CD14-positive monocyte (primary cell): ENCODE data around the gene HES6. TPM values are rescaled to one million over a fixed set of nuclear protein-coding genes. Genes with fewer than 3 reads are reported as not detected.
A peak's percentile ranks its signal among the peaks of the same experiment; 100 is the strongest.

Experiments used
- DNase-seq, 3 donors: peaks; one replicate each; pipeline ENCODE4 v3.0.0-alpha.2; 2011 to 2022
- H2AFZ ChIP-seq: 2 replicates; pipeline ENCODE4 v1.6.0; 2012; ENCODE audit warnings: mild to moderate bottlenecking, low read depth, low read length, inconsistent platforms; ENCODE audit not compliant: insufficient read depth, poor library complexity, severe bottlenecking
- H3K27ac ChIP-seq, 2 donors: 1 replicate in 1 of 2; 2 replicates in 1 of 2; pipeline ENCODE4 v1.5.1; 2012 to 2013; ENCODE audit warnings: low read length in 2 of 2, control low read depth in 1 of 2, inconsistent platforms in 1 of 2, low read depth in 1 of 2, mild to moderate bottlenecking in 1 of 2
- H3K27me3 ChIP-seq, 2 donors: one replicate each; pipeline versions ENCODE4 v1.6.0 to v1.6.1; 2011 to 2013; ENCODE audit warnings: low read length in 2 of 2; ENCODE audit not compliant: control insufficient read depth in 2 of 2, insufficient read depth in 2 of 2
- H3K36me3 ChIP-seq, 2 donors: replicated peaks in 1 of 2; 1 replicate in 1 of 2; 2 replicates in 1 of 2; pipeline versions ENCODE4 v1.5.1 to v1.6.1; 2012 to 2013; ENCODE audit warnings: low read length in 2 of 2, control low read depth in 1 of 2, inconsistent platforms in 1 of 2, mild to moderate bottlenecking in 1 of 2; ENCODE audit not compliant: insufficient read depth in 2 of 2, control insufficient read depth in 1 of 2
- H3K4me1 ChIP-seq, 2 donors: 1 replicate in 1 of 2; 2 replicates in 1 of 2; pipeline versions ENCODE4 v1.5.1 to v1.6.1; 2012 to 2013; ENCODE audit warnings: low read length in 2 of 2, control low read depth in 1 of 2, inconsistent platforms in 1 of 2, mild to moderate bottlenecking in 1 of 2, moderate library complexity in 1 of 2; ENCODE audit not compliant: insufficient read depth in 2 of 2, control insufficient read depth in 1 of 2
- H3K4me2 ChIP-seq: replicated peaks from 2 replicates; pipeline ENCODE3; 2012; ENCODE audit warnings: low read length, moderate library complexity, mild to moderate bottlenecking; ENCODE audit not compliant: poor library complexity, severe bottlenecking; ENCODE audit errors: extremely low read depth
- H3K4me3 ChIP-seq, 3 experiments: fragments of 200-600 bp in 1 of 3; sonication (generic) in 1 of 3; replicated peaks in 1 of 3; 1 replicate in 2 of 3; 2 replicates in 1 of 3; pipeline ENCODE4 v1.5.1; 2011 to 2013; ENCODE audit warnings: low read length in 3 of 3, mild to moderate bottlenecking in 3 of 3, control low read depth in 2 of 3, low read depth in 2 of 3, inconsistent platforms in 1 of 3, moderate library complexity in 1 of 3
- H3K79me2 ChIP-seq: 2 replicates; pipeline ENCODE4 v1.6.0; 2012; ENCODE audit warnings: mild to moderate bottlenecking, control low read depth, inconsistent platforms, low read length, moderate library complexity; ENCODE audit not compliant: insufficient read depth
- H3K9ac ChIP-seq: 2 replicates; pipeline ENCODE4 v1.6.0; 2017; ENCODE audit warnings: low read length, mild to moderate bottlenecking; ENCODE audit not compliant: insufficient read depth, poor library complexity, severe bottlenecking
- H3K9me3 ChIP-seq, 2 donors: replicated peaks in 1 of 2; 1 replicate in 1 of 2; 2 replicates in 1 of 2; pipeline versions ENCODE4 v1.5.1 to v1.6.1; 2012 to 2013; ENCODE audit warnings: low read length in 2 of 2, control low read depth in 1 of 2; ENCODE audit not compliant: control insufficient read depth in 1 of 2, insufficient read depth in 1 of 2
- H4K20me1 ChIP-seq: 2 replicates; pipeline ENCODE4 v1.6.0; 2012; ENCODE audit warnings: mild to moderate bottlenecking, low read length, control low read depth, moderate library complexity; ENCODE audit not compliant: insufficient read depth
- H3K27ac Mint-ChIP-seq, 7 donors: one replicate each; pipeline ENCODE4 v1.8.0; 2020; ENCODE audit warnings: mild to moderate bottlenecking in 7 of 7, mixed read lengths in 7 of 7, moderate library complexity in 6 of 7, inconsistent platforms in 2 of 7
- H3K27me3 Mint-ChIP-seq, 3 donors: one replicate each; pipeline ENCODE4 v1.8.0; 2021 to 2022; ENCODE audit warnings: low read depth in 3 of 3, mild to moderate bottlenecking in 3 of 3, mixed read lengths in 3 of 3, moderate library complexity in 3 of 3, inconsistent platforms in 1 of 3
- H3K36me3 Mint-ChIP-seq, 2 donors: one replicate each; pipeline ENCODE4 v1.8.0; 2020; ENCODE audit warnings: mixed read lengths in 2 of 2, inconsistent platforms in 1 of 2, mild to moderate bottlenecking in 1 of 2
- H3K4me1 Mint-ChIP-seq: one replicate; pipeline ENCODE4 v1.8.0; 2020; ENCODE audit warnings: mild to moderate bottlenecking, mixed read lengths
- H3K4me3 Mint-ChIP-seq, 2 donors: one replicate each; pipeline ENCODE4 v1.8.0; 2020; ENCODE audit warnings: mild to moderate bottlenecking in 2 of 2, mixed read lengths in 2 of 2, moderate library complexity in 1 of 2
- H3K9me3 Mint-ChIP-seq, 7 donors: one replicate each; pipeline ENCODE4 v1.8.0; 2020 to 2022; ENCODE audit warnings: mixed read lengths in 7 of 7, mild to moderate bottlenecking in 6 of 7, moderate library complexity in 6 of 7, inconsistent platforms in 2 of 7
- CTCF ChIP-seq: fragments of 200-600 bp; IDR thresholded peaks from one replicate; pipeline ENCODE4 v1.8.0; 2022; ENCODE audit warnings: antibody characterized with exemption, mild to moderate bottlenecking
- WGBS: methylation state at CpG from one replicate; pipeline ENCODE4 v1.1.5; 2013; ENCODE audit warnings: missing lambda C conversion rate; ENCODE audit not compliant: insufficient coverage; 5-methylcytosine and 5-hydroxymethylcytosine counted together
- intact Hi-C, 2 donors: fragments of 100-400 bp; cut with micrococcal nuclease; formaldehyde crosslinking; loops; one replicate each; pipeline versions ENCODE4 v1.15.0 to v1.15.1; 2023
- polyA plus RNA-seq, 3 donors: library from polyadenylated mRNA; depleted of rRNA in 1 of 3; unstranded in 2 of 3; stranded (reverse) in 1 of 3; fragments of 300-500 nt in 2 of 3; fragments of >200 nt in 1 of 3; fragmentation: Illumina TruSeq in 2 of 3; gene quantifications; 1 replicate in 2 of 3; 2 replicates in 1 of 3; pipeline ENCODE4 v1.2.3, GENCODE V29; 2012 to 2021

Gene HES6
- polyA plus RNA-seq, 3 donors, result 2.1 to 4.0 (median 2.8) TPM

GRCh38 chr2:238226698-238227586 is 12.9 kb downstream of the HES6 start:
- Histone ChIP-seq H2AFZ (no peak overlapping the region), H4K20me1 (no peaks in the 10 kb centered on the region), H3K79me2 (no peaks in the 10 kb centered on the region), H3K27ac (no peak overlapping the region), H3K4me1 (peaks cover 11 to 14% of the 10 kb centered on the region in 2 donors), H3K4me3 (no peak overlapping the region), H3K27me3 (peaks cover 0 to 6% of the 10 kb centered on the region in 2 donors), H3K9me3 (peaks cover 0 to 8% of the 10 kb centered on the region in 2 donors), H3K36me3 (no peaks in the 10 kb centered on the region), H3K4me2 (no peak overlapping the region), H3K9ac (no peak overlapping the region)
- Mint-ChIP-seq H3K36me3 (peaks cover 12 to 27% of the 10 kb centered on the region in 2 donors), H3K27me3 (peaks cover 9 to 44% (median 41%) of the 10 kb centered on the region in 3 donors), H3K4me1 (peaks cover 14% of the 10 kb centered on the region), H3K4me3 (no peak overlapping the region), H3K9me3 (peaks cover 0 to 12% (median 4%) of the 10 kb centered on the region in 7 donors), H3K27ac (no peak overlapping the region)
- no peak for DNase-seq
- 89% methylated on average over 8 of the region's 8 CpGs for WGBS
- no peak for TF ChIP-seq CTCF
- intact Hi-C loops, result no loop called here

- H3K9me3 Mint-ChIP-seq, result peaks cover 0 to 5% (median 1%) of the 10 kb centered on the region in 7 donors
- Histone ChIP-seq H3K79me2 (no peaks in the 10 kb centered on the region), H3K9me3 (peaks cover 0 to 8% of the 10 kb centered on the region in 2 donors), H3K9ac (no peak overlapping the region), H3K27ac (no peak overlapping the region), H3K36me3 (no peaks in the 10 kb centered on the region), H3K4me1 (peaks cover 4 to 6% of the 10 kb centered on the region in 2 donors), H3K4me2 (no peak overlapping the region), H4K20me1 (no peaks in the 10 kb centered on the region), H3K27me3 (peaks cover 0 to 6% of the 10 kb centered on the region in 2 donors), H2AFZ (no peak overlapping the region), H3K4me3 (no peak overlapping the region)
- TF ChIP-seq CTCF, result no peak
- intact Hi-C loops, result no loop called here
- no peak overlapping the region for H3K4me3 Mint-ChIP-seq
- H3K4me1 Mint-ChIP-seq, result peaks cover 8% of the 10 kb centered on the region
- 90% methylated on average over 32 of the region's 38 CpGs for WGBS
- H3K36me3 Mint-ChIP-seq, result peaks cover 12 to 27% of the 10 kb centered on the region in 2 donors
- peaks cover 9 to 37% (median 33%) of the 10 kb centered on the region in 3 donors for H3K27me3 Mint-ChIP-seq
- H3K27ac Mint-ChIP-seq, result peak overlapping the region in 2 of 7 donors; percentile 38 to 65
- no peak for DNase-seq
Measured at GRCh38 chr2:238225911-238226697, 13.7 kb downstream of the HES6 start.
